H9 (cell line): ENCODE results near the gene CHKB. TPM values are rescaled to one million over a fixed set of nuclear protein-coding genes. Genes with fewer than 3 reads are reported as not detected.

ENCODE experiments used
- DNase-seq: peaks from one replicate; pipeline ENCODE4 v3.0.0-alpha.2; 2017
- H2AFZ ChIP-seq: one replicate; pipeline ENCODE4 v1.6.1; 2013; ENCODE audit warnings: mild to moderate bottlenecking, low read length, control low read depth, moderate library complexity
- H2AK5ac ChIP-seq: 2 replicates; pipeline ENCODE4 v1.6.1; 2013; ENCODE audit warnings: low read length, control low read depth, mixed read lengths; ENCODE audit not compliant: insufficient read length
- H2BK120ac ChIP-seq: one replicate; pipeline ENCODE4 v1.6.1; 2013; ENCODE audit warnings: low read depth, mild to moderate bottlenecking, low read length, control low read depth, inconsistent platforms; ENCODE audit not compliant: poor library complexity, severe bottlenecking
- H2BK12ac ChIP-seq: 2 replicates; pipeline ENCODE4 v1.6.1; 2013; ENCODE audit warnings: low read length, control low read depth, mixed read lengths, low read depth; ENCODE audit not compliant: insufficient read length
- H2BK15ac ChIP-seq: 2 replicates; pipeline ENCODE4 v1.6.1; 2013; ENCODE audit warnings: low read depth, low read length, control low read depth
- H2BK20ac ChIP-seq: one replicate; pipeline ENCODE4 v1.6.1; 2013; ENCODE audit warnings: low read depth, mild to moderate bottlenecking, low read length, control low read depth, inconsistent platforms; ENCODE audit not compliant: poor library complexity, severe bottlenecking
- H2BK5ac ChIP-seq: 2 replicates; pipeline ENCODE4 v1.6.1; 2013; ENCODE audit warnings: low read length, control low read depth, mixed read lengths; ENCODE audit not compliant: insufficient read length
- H3K14ac ChIP-seq: 2 replicates; pipeline ENCODE4 v1.6.1; 2013; ENCODE audit warnings: low read length, control low read depth; ENCODE audit not compliant: insufficient read depth
- H3K18ac ChIP-seq: 2 replicates; pipeline ENCODE4 v1.6.1; 2013; ENCODE audit warnings: low read depth, mild to moderate bottlenecking, mixed read lengths, low read length, control low read depth; ENCODE audit not compliant: insufficient read length
- H3K23ac ChIP-seq: 2 replicates; pipeline ENCODE4 v1.6.1; 2013; ENCODE audit warnings: low read length, control low read depth, mixed read lengths, low read depth; ENCODE audit not compliant: insufficient read length
- H3K23me2 ChIP-seq: 2 replicates; pipeline ENCODE4 v1.6.1; 2013; ENCODE audit warnings: low read depth, mild to moderate bottlenecking, mixed read lengths, low read length, control low read depth; ENCODE audit not compliant: insufficient read length, poor library complexity, severe bottlenecking
- H3K27ac ChIP-seq: 2 replicates; pipeline ENCODE4 v1.5.1; 2013; ENCODE audit warnings: low read length, control low read depth, mixed read lengths, low read depth; ENCODE audit not compliant: insufficient read length
- H3K27me3 ChIP-seq: 2 replicates; pipeline ENCODE4 v1.6.1; 2013; ENCODE audit warnings: low read length, control low read depth, inconsistent platforms; ENCODE audit not compliant: insufficient read depth
- H3K4ac ChIP-seq: 2 replicates; pipeline ENCODE4 v1.6.1; 2013; ENCODE audit warnings: low read depth, mild to moderate bottlenecking, control low read depth, inconsistent platforms, low read length, moderate library complexity
- H3K4me1 ChIP-seq: 2 replicates; pipeline ENCODE4 v1.6.1; 2013; ENCODE audit warnings: low read length, control low read depth, inconsistent platforms; ENCODE audit not compliant: insufficient read depth
- H3K4me2 ChIP-seq: 2 replicates; pipeline ENCODE4 v1.6.1; 2013; ENCODE audit warnings: low read length, control low read depth, mixed read lengths; ENCODE audit not compliant: insufficient read length, insufficient read depth
- H3K56ac ChIP-seq: 2 replicates; pipeline ENCODE4 v1.6.1; 2013; ENCODE audit warnings: low read depth, mild to moderate bottlenecking, mixed read lengths, low read length, control low read depth; ENCODE audit not compliant: insufficient read length
- H3K79me1 ChIP-seq: 2 replicates; pipeline ENCODE4 v1.6.1; 2013; ENCODE audit warnings: low read depth, mild to moderate bottlenecking, moderate library complexity, low read length, control low read depth, inconsistent platforms; ENCODE audit not compliant: insufficient read depth, poor library complexity, severe bottlenecking
- H3K79me2 ChIP-seq: 2 replicates; pipeline ENCODE4 v1.6.1; 2013; ENCODE audit warnings: low read length, control low read depth, inconsistent platforms; ENCODE audit not compliant: insufficient read depth
- H3K9ac ChIP-seq: 2 replicates; pipeline ENCODE4 v1.6.1; 2013; ENCODE audit warnings: low read length, control low read depth, mixed read lengths; ENCODE audit not compliant: insufficient read length; ENCODE audit errors: extremely low read depth
- H3K9me3 ChIP-seq: one replicate; pipeline ENCODE4 v1.6.1; 2013; ENCODE audit warnings: low read depth, low read length, inconsistent platforms; ENCODE audit not compliant: control insufficient read depth
- H3T11ph ChIP-seq: one replicate; pipeline ENCODE4 v1.6.1; 2013; ENCODE audit warnings: mild to moderate bottlenecking, low read length, control low read depth, inconsistent platforms
- H4K20me1 ChIP-seq: one replicate; pipeline ENCODE4 v1.6.1; 2013; ENCODE audit not compliant: control insufficient read depth, insufficient read length, insufficient read depth
- H4K5ac ChIP-seq: 2 replicates; pipeline ENCODE4 v1.6.1; 2013; ENCODE audit warnings: low read depth, mild to moderate bottlenecking, mixed read lengths, low read length, control low read depth; ENCODE audit not compliant: insufficient read length
- H4K8ac ChIP-seq: replicated peaks from 2 replicates; pipeline ENCODE4 v1.6.1; 2013; ENCODE audit warnings: low read length, control low read depth, mixed read lengths, low read depth; ENCODE audit not compliant: insufficient read length
- H4K91ac ChIP-seq: 2 replicates; pipeline ENCODE4 v1.6.1; 2013; ENCODE audit warnings: low read depth, mild to moderate bottlenecking, moderate library complexity, mixed read lengths, low read length, control low read depth; ENCODE audit not compliant: insufficient read length
- H3K27ac Mint-ChIP-seq, 3 experiments: 2 replicates in 2 of 3; 3 replicates in 1 of 3; pipeline ENCODE4 v1.8.0; 2020 to 2021; ENCODE audit warnings: mixed read lengths in 3 of 3, mild to moderate bottlenecking in 1 of 3, moderate library complexity in 1 of 3
- H3K27me3 Mint-ChIP-seq: 2 replicates; pipeline ENCODE4 v1.8.0; 2021; ENCODE audit warnings: low read depth, mild to moderate bottlenecking, moderate library complexity, mixed read lengths
- H3K36me3 Mint-ChIP-seq, 3 experiments: 2 replicates in 2 of 3; 3 replicates in 1 of 3; pipeline ENCODE4 v1.8.0; 2020 to 2021; ENCODE audit warnings: low read depth in 3 of 3, mixed read lengths in 3 of 3; ENCODE audit not compliant: insufficient read depth in 1 of 3
- H3K4me1 Mint-ChIP-seq, 2 experiments: 2 replicates each; pipeline ENCODE4 v1.8.0; 2020; ENCODE audit warnings: mixed read lengths in 2 of 2
- H3K4me3 Mint-ChIP-seq, 2 experiments: 2 replicates in 1 of 2; 3 replicates in 1 of 2; pipeline ENCODE4 v1.8.0; 2020 to 2021; ENCODE audit warnings: mild to moderate bottlenecking in 2 of 2, mixed read lengths in 2 of 2, moderate library complexity in 1 of 2
- H3K9me3 Mint-ChIP-seq, 2 experiments: 2 replicates in 1 of 2; 3 replicates in 1 of 2; pipeline ENCODE4 v1.8.0; 2020; ENCODE audit warnings: mild to moderate bottlenecking in 2 of 2, mixed read lengths in 2 of 2, moderate library complexity in 1 of 2
- CTCF ChIP-seq: fragments of 200-600 bp; sonication (generic); conservative IDR thresholded peaks from 3 replicates; pipeline ENCODE4 v1.8.0; 2021; ENCODE audit warnings: antibody characterized with exemption, mild to moderate bottlenecking
- WGBS: extraction: QIAGEN DNeasy Blood & Tissue Kit; methylation state at CpG from one replicate; pipeline ENCODE4 v1.1.7; 2013; ENCODE audit warnings: missing lambda C conversion rate, low lambda C conversion rate, mixed read lengths; ENCODE audit not compliant: insufficient read length; ENCODE audit errors: extremely low coverage; 5-methylcytosine and 5-hydroxymethylcytosine counted together
- total RNA-seq: library from RNA; stranded (reverse); gene quantifications from 2 replicates; pipeline ENCODE4 v1.2.1, GENCODE V29; 2021

Gene CHKB
- total RNA-seq, 1 experiment from 2014 or later: 64.9 TPM

GRCh38 chr22:50572965-50573364, 9.7 kb downstream of the CHKB start:
- Histone ChIP-seq H2AK5ac (no peak overlapping the region), H3K4me1 (no peaks in the 10 kb centered on the region), H2BK15ac (no peak overlapping the region), H2AFZ (no peak overlapping the region), H3K23me2 (no peaks in the 10 kb centered on the region), H3K56ac (no peak overlapping the region), H2BK20ac (no peak overlapping the region), H3K9me3 (no peaks in the 10 kb centered on the region), H4K20me1 (no peaks in the 10 kb centered on the region), H3K18ac (no peak overlapping the region), H3K9ac (no peak overlapping the region), H3K27ac (no peak overlapping the region), H3T11ph (no peak overlapping the region), H3K79me2 (no peaks in the 10 kb centered on the region), H4K8ac (no peak overlapping the region), H3K4me2 (no peak overlapping the region), H2BK12ac (no peak overlapping the region), H2BK5ac (no peak overlapping the region), H3K4ac (no peak overlapping the region), H3K27me3 (no peaks in the 10 kb centered on the region), H2BK120ac (no peak overlapping the region), H4K5ac (no peak overlapping the region), H3K79me1 (no peaks in the 10 kb centered on the region), H3K14ac (no peak overlapping the region), H4K91ac (no peak overlapping the region), H3K23ac (no peak overlapping the region)
- Mint-ChIP-seq H3K4me3 (no peak overlapping the region), H3K4me1 (no peaks in the 10 kb centered on the region), H3K9me3 (no peaks in the 10 kb centered on the region), H3K27me3 (no peaks in the 10 kb centered on the region; the same call in 1 of the 2 replicates), H3K36me3 (peaks cover 13 to 82% (median 77%) of the 10 kb centered on the region in 3 experiments), H3K27ac (no peak overlapping the region)
- TF ChIP-seq CTCF: no peak
- no peak for DNase-seq
- WGBS: no CpG with 5 or more reads among the region's 11 CpGs
